SJCRH30 (cell line): ENCODE measurements around the gene MYOM3. TPM values are rescaled to one million over a fixed set of nuclear protein-coding genes. Genes with fewer than 3 reads are reported as not detected.

Experiments
- DNase-seq, 2 experiments: peaks; one replicate each; pipeline ENCODE4 v3.0.0-alpha.2; 2015 to 2020
- H3K27ac ChIP-seq: fragments of 250-450 bp; sonication (Bioruptor Pico); 2 replicates; pipeline ENCODE4 v1.5.1; 2020; ENCODE audit warnings: mild to moderate bottlenecking, moderate library complexity
- H3K27me3 ChIP-seq: fragments of 250-450 bp; sonication (Bioruptor Pico); 2 replicates; pipeline ENCODE4 v1.5.1; 2020; ENCODE audit warnings: mild to moderate bottlenecking, moderate library complexity
- H3K36me3 ChIP-seq: fragments of 250-450 bp; sonication (Bioruptor Pico); 2 replicates; pipeline ENCODE4 v1.5.1; 2020; ENCODE audit warnings: mild to moderate bottlenecking, moderate library complexity
- H3K4me1 ChIP-seq: fragments of 250-450 bp; sonication (Bioruptor Pico); 2 replicates; pipeline ENCODE4 v1.5.1; 2020; ENCODE audit warnings: mild to moderate bottlenecking, moderate library complexity
- H3K4me3 ChIP-seq: fragments of 250-450 bp; sonication (Bioruptor Pico); 2 replicates; pipeline ENCODE4 v1.5.1; 2020; ENCODE audit warnings: mild to moderate bottlenecking, moderate library complexity
- H3K9me3 ChIP-seq: fragments of 250-450 bp; sonication (Bioruptor Pico); replicated peaks from 2 replicates; pipeline ENCODE4 v1.5.1; 2020; ENCODE audit warnings: mild to moderate bottlenecking, moderate library complexity
- total RNA-seq: library from RNA; depleted of rRNA; stranded (reverse); fragments of >200 nt; shearing (Covaris generic); gene quantifications from 2 replicates; pipeline ENCODE4 v1.2.3, GENCODE V29; 2014; rRNA removed

The MYOM3 gene
- 0.03 TPM in 1 of 2 replicates, not detected in the other for total RNA-seq

GRCh38 chr1:24111996-24112779, at the start of gene MYOM3:
TSS of gene MYOM3 (minus strand) at chr1:24112135. CDS start at chr1:24108636, 3,499 bp downstream.
- Histone ChIP-seq H3K27ac (no peak within 1 kb of the TSS), H3K4me3 (no peak within 1 kb of the TSS), H3K9me3 (no peaks in the 10 kb centered on the region), H3K36me3 (no peaks in the 10 kb centered on the region), H3K27me3 (peaks cover 45% of the 10 kb centered on the region), H3K4me1 (no peaks in the 10 kb centered on the region)
- peak; percentile 64 to 66 for DNase-seq

GRCh38 chr1:24161270-24161669, 49.3 kb upstream of the MYOM3 start:
- Histone ChIP-seq H3K27me3 (peaks cover 30% of the 10 kb centered on the region), H3K4me1 (no peaks in the 10 kb centered on the region), H3K27ac (no peak overlapping the region), H3K4me3 (no peak overlapping the region), H3K9me3 (no peaks in the 10 kb centered on the region), H3K36me3 (no peaks in the 10 kb centered on the region)
- DNase-seq, result no peak

GRCh38 chr1:24159366-24159765, 47.4 kb upstream of the MYOM3 start:
- H3K4me1 ChIP-seq, result no peaks in the 10 kb centered on the region
- H3K36me3 ChIP-seq, result no peaks in the 10 kb centered on the region
- no peak for DNase-seq
- peaks cover 36% of the 10 kb centered on the region for H3K27me3 ChIP-seq
- no peak overlapping the region for H3K27ac ChIP-seq
- no peaks in the 10 kb centered on the region for H3K9me3 ChIP-seq
- no peak overlapping the region for H3K4me3 ChIP-seq

- H3K4me1 ChIP-seq, result no peaks in the 10 kb centered on the region
- H3K4me3 ChIP-seq, result no peak overlapping the region
- no peaks in the 10 kb centered on the region for H3K9me3 ChIP-seq
- no peak overlapping the region for H3K27ac ChIP-seq
- no peaks in the 10 kb centered on the region for H3K36me3 ChIP-seq
- no peak for DNase-seq
- peaks cover 43% of the 10 kb centered on the region for H3K27me3 ChIP-seq
Measured at GRCh38 chr1:24157918-24158481, 46.1 kb upstream of the MYOM3 start.

- H3K4me3 ChIP-seq, result no peak overlapping the region
- H3K27me3 ChIP-seq, result peaks cover 39% of the 10 kb centered on the region
- H3K27ac ChIP-seq, result no peak overlapping the region
- no peaks in the 10 kb centered on the region for H3K9me3 ChIP-seq
- no peak for DNase-seq
- H3K36me3 ChIP-seq, result no peaks in the 10 kb centered on the region
- H3K4me1 ChIP-seq, result no peaks in the 10 kb centered on the region
Measured at GRCh38 chr1:24156542-24157260, 44.8 kb upstream of the MYOM3 start.

GRCh38 chr1:24155011-24155782, 43.3 kb upstream of the MYOM3 start:
- Histone ChIP-seq H3K4me3 (no peak overlapping the region), H3K4me1 (no peaks in the 10 kb centered on the region), H3K27ac (no peak overlapping the region), H3K36me3 (no peaks in the 10 kb centered on the region), H3K27me3 (peaks cover 36% of the 10 kb centered on the region), H3K9me3 (no peaks in the 10 kb centered on the region)
- DNase-seq, result no peak

- H3K4me1 ChIP-seq, result no peaks in the 10 kb centered on the region
- H3K36me3 ChIP-seq, result no peaks in the 10 kb centered on the region
- no peak overlapping the region for H3K4me3 ChIP-seq
- peaks cover 41% of the 10 kb centered on the region for H3K27me3 ChIP-seq
- no peak overlapping the region for H3K27ac ChIP-seq
- H3K9me3 ChIP-seq, result no peaks in the 10 kb centered on the region
- no peak for DNase-seq
Measured at GRCh38 chr1:24154215-24154614, 42.3 kb upstream of the MYOM3 start.

- Histone ChIP-seq H3K4me1 (no peaks in the 10 kb centered on the region), H3K27me3 (peaks cover 32% of the 10 kb centered on the region)
- no peak for DNase-seq
Measured at GRCh38 chr1:24152631-24153494, 40.9 kb upstream of the MYOM3 start.

GRCh38 chr1:24151175-24151533, 39.2 kb upstream of the MYOM3 start:
- no peak overlapping the region for H3K4me3 ChIP-seq
- no peak for DNase-seq
- H3K9me3 ChIP-seq, result no peaks in the 10 kb centered on the region
- no peaks in the 10 kb centered on the region for H3K4me1 ChIP-seq
- no peak overlapping the region for H3K27ac ChIP-seq
- H3K36me3 ChIP-seq, result no peaks in the 10 kb centered on the region
- H3K27me3 ChIP-seq, result peaks cover 23% of the 10 kb centered on the region

More at GRCh38 chr1:24152631-24153494, 40.9 kb upstream of the MYOM3 start:
- no peaks in the 10 kb centered on the region for H3K36me3 ChIP-seq
- H3K9me3 ChIP-seq, result no peaks in the 10 kb centered on the region
- no peak overlapping the region for H3K4me3 ChIP-seq
- H3K27ac ChIP-seq, result no peak overlapping the region

GRCh38 chr1:24150234-24151174, 38.6 kb upstream of the MYOM3 start:
- no peak overlapping the region for H3K4me3 ChIP-seq

GRCh38 chr1:24149866-24150233, 37.9 kb upstream of the MYOM3 start:
- Histone ChIP-seq H3K4me3 (no peak overlapping the region), H3K36me3 (no peaks in the 10 kb centered on the region), H3K4me1 (no peaks in the 10 kb centered on the region), H3K9me3 (no peaks in the 10 kb centered on the region), H3K27me3 (peaks cover 15% of the 10 kb centered on the region), H3K27ac (no peak overlapping the region)
- no peak for DNase-seq

More at GRCh38 chr1:24150234-24151174, 38.6 kb upstream of the MYOM3 start:
- Histone ChIP-seq H3K9me3 (no peaks in the 10 kb centered on the region), H3K4me1 (no peaks in the 10 kb centered on the region), H3K27me3 (peaks cover 19% of the 10 kb centered on the region), H3K36me3 (no peaks in the 10 kb centered on the region), H3K27ac (no peak overlapping the region)
- peak; percentile 74 to 75 for DNase-seq

- H3K27me3 ChIP-seq, result peaks cover 11% of the 10 kb centered on the region
- H3K36me3 ChIP-seq, result no peaks in the 10 kb centered on the region
- H3K9me3 ChIP-seq, result no peaks in the 10 kb centered on the region
- DNase-seq, result no peak
- H3K27ac ChIP-seq, result no peak overlapping the region
- H3K4me3 ChIP-seq, result no peak overlapping the region
- no peaks in the 10 kb centered on the region for H3K4me1 ChIP-seq
Measured at GRCh38 chr1:24147816-24148215, 35.9 kb upstream of the MYOM3 start.

GRCh38 chr1:24147194-24147593, 35.3 kb upstream of the MYOM3 start:
- no peak for DNase-seq
- Histone ChIP-seq H3K9me3 (no peaks in the 10 kb centered on the region), H3K27ac (no peak overlapping the region), H3K4me3 (no peak overlapping the region), H3K27me3 (peaks cover 16% of the 10 kb centered on the region), H3K4me1 (no peaks in the 10 kb centered on the region), H3K36me3 (no peaks in the 10 kb centered on the region)
